HepG2 (cell line): ENCODE data around the gene TRIM42. TPM values are rescaled to one million over a fixed set of nuclear protein-coding genes. Genes with fewer than 3 reads are reported as not detected.

ENCODE experiments used
- ATAC-seq: fragments of 200-7000 bp; cut with Tn5 transposase; 3 replicates; pipeline ENCODE4 v1.9.1; 2020; ENCODE audit warnings: mild to moderate bottlenecking, moderate library complexity
- BruUV-seq: library from RNA; stranded (reverse); fragments of 400-500 nt; replicated peaks from 2 replicates; lab custom pipeline; 2021; lab: Mats Ljungman, UMichigan
- CTCF ChIA-PET: fragments of 300-600 bp; formaldehyde crosslinking; extraction: SDS; loops from one replicate; lab custom pipeline; 2021; ENCODE audit warnings: low total read pairs, inconsistent platforms, low intra/inter-chr PET ratio; lab: Yijun Ruan, JAX
- POLR2A ChIA-PET: fragments of 350-600 bp; sonication (Branson Sonifier 250); formaldehyde crosslinking; loops from one replicate; lab custom pipeline; 2020; ENCODE audit warnings: antibody characterized with exemption, inconsistent platforms; lab: Yijun Ruan, JAX
- DNase-seq: peaks from one replicate; pipeline ENCODE4 v3.0.0-alpha.2; 2015; ENCODE audit warnings: low spot score
- FAIRE-seq: peaks from 3 replicates; lab custom pipeline; 2011; peaks lifted over from hg19 to GRCh38; lab: Jason Lieb, UNC
- H2AFZ ChIP-seq: one replicate; pipeline ENCODE4 v1.6.1; 2011; ENCODE audit warnings: low read length, inconsistent platforms
- H3K27ac ChIP-seq: fragments of 300-600 bp; 3 replicates; pipeline ENCODE4 v1.8.0; 2011; ENCODE audit warnings: mixed run types, mild to moderate bottlenecking, mixed read lengths, low read length, inconsistent platforms; ENCODE audit not compliant: insufficient read depth; ENCODE audit errors: extremely low read length
- H3K27me3 ChIP-seq, 2 experiments: fragments of 200-600 bp in 1 of 2; 2 replicates in 1 of 2; 3 replicates in 1 of 2; pipeline versions ENCODE4 v1.6.0 to v1.8.0; 2011; ENCODE audit warnings: low read length in 2 of 2, mild to moderate bottlenecking in 2 of 2, moderate library complexity in 2 of 2, inconsistent platforms in 1 of 2; ENCODE audit not compliant: insufficient read depth in 2 of 2, control insufficient read depth in 1 of 2
- H3K36me3 ChIP-seq, 2 experiments: fragments of 200-600 bp in 1 of 2; replicated peaks in 1 of 2; 2 replicates in 1 of 2; 3 replicates in 1 of 2; pipeline versions ENCODE4 v1.5.1 to v1.8.0; 2011; ENCODE audit warnings: low read length in 2 of 2, inconsistent platforms in 1 of 2; ENCODE audit not compliant: insufficient read depth in 2 of 2, control insufficient read depth in 1 of 2
- H3K4me1 ChIP-seq: 2 replicates; pipeline ENCODE4 v1.5.1; 2012; ENCODE audit warnings: low read length, inconsistent platforms; ENCODE audit not compliant: insufficient read depth
- H3K4me2 ChIP-seq: 2 replicates; pipeline ENCODE4 v1.6.0; 2011; ENCODE audit warnings: low read depth, low read length, inconsistent platforms
- H3K4me3 ChIP-seq, 3 experiments: fragments of 200-600 bp in 1 of 3; sonication (generic), shearing (Covaris generic) in 1 of 3; replicated peaks in 1 of 3; 2 replicates each; pipeline ENCODE4 v1.5.1; 2011 to 2016; ENCODE audit warnings: low read length in 3 of 3, inconsistent platforms in 2 of 3, low read depth in 2 of 3, mild to moderate bottlenecking in 2 of 3, control low read depth in 1 of 3, mixed read lengths in 1 of 3; ENCODE audit not compliant: insufficient read depth in 1 of 3
- H3K79me2 ChIP-seq: one replicate; pipeline ENCODE4 v1.6.1; 2011; ENCODE audit warnings: low read length, inconsistent platforms; ENCODE audit not compliant: insufficient read depth
- H3K9ac ChIP-seq: 2 replicates; pipeline ENCODE4 v1.6.0; 2011; ENCODE audit warnings: mild to moderate bottlenecking, low read depth, low read length, inconsistent platforms; ENCODE audit not compliant: insufficient read depth
- H3K9me3 ChIP-seq: 2 replicates; pipeline ENCODE4 v1.5.1; 2012; ENCODE audit warnings: mild to moderate bottlenecking, low read length
- H4K20me1 ChIP-seq: 2 replicates; pipeline ENCODE4 v1.6.0; 2011; ENCODE audit warnings: inconsistent platforms, mild to moderate bottlenecking, low read length, moderate library complexity; ENCODE audit not compliant: insufficient read depth
- HIVEP1 ChIP-seq: sonication (generic); formaldehyde crosslinking; IDR thresholded peaks from 2 replicates; pipeline ENCODE4 v1.4.0; 2020; ENCODE audit warnings: mild to moderate bottlenecking, missing genetic modification reagents
- HMGA1 ChIP-seq: sonication (generic); formaldehyde crosslinking; conservative IDR thresholded peaks from 2 replicates; pipeline ENCODE4 v1.4.0; 2020; ENCODE audit warnings: missing genetic modification reagents
- MAZ ChIP-seq, 2 experiments: sonication (generic) in 1 of 2; formaldehyde crosslinking in 1 of 2; IDR thresholded peaks; 2 replicates each; pipeline versions ENCODE4 v1.5.0 to v1.6.1; 2012 to 2020; ENCODE audit warnings: low read depth in 2 of 2, mild to moderate bottlenecking in 2 of 2, borderline replicate concordance in 1 of 2, improper control_type of control experiment in 1 of 2, low read length in 1 of 2, missing genetic modification reagents in 1 of 2, moderate library complexity in 1 of 2
- MLX ChIP-seq: IDR thresholded peaks from 2 replicates; pipeline ENCODE4 v1.6.1; 2016
- MYPOP ChIP-seq: sonication (generic); formaldehyde crosslinking; IDR thresholded peaks from 2 replicates; pipeline ENCODE4 v1.8.1; 2023; ENCODE audit warnings: mild to moderate bottlenecking, moderate library complexity, missing genetic modification reagents
- PAXIP1 ChIP-seq: sonication (generic); formaldehyde crosslinking; conservative IDR thresholded peaks from 2 replicates; pipeline ENCODE4 v1.4.0; 2020; ENCODE audit warnings: mild to moderate bottlenecking, missing genetic modification reagents, moderate library complexity
- PITX1 ChIP-seq: sonication (generic); formaldehyde crosslinking; IDR thresholded peaks from 2 replicates; pipeline ENCODE4 v1.5.1; 2020; ENCODE audit warnings: mild to moderate bottlenecking, missing genetic modification reagents
- TEAD2 ChIP-seq: sonication (generic); formaldehyde crosslinking; IDR thresholded peaks from 2 replicates; pipeline ENCODE4 v1.9.0; 2021; ENCODE audit warnings: missing genetic modification reagents
- TRAFD1 ChIP-seq: sonication (generic); formaldehyde crosslinking; IDR thresholded peaks from 2 replicates; pipeline ENCODE4 v1.5.1; 2020; ENCODE audit warnings: missing genetic modification reagents, mild to moderate bottlenecking, borderline replicate concordance
- ZFP91 ChIP-seq: sonication (generic); formaldehyde crosslinking; IDR thresholded peaks from 2 replicates; pipeline ENCODE4 v1.9.0; 2022; ENCODE audit warnings: missing genetic modification reagents, mild to moderate bottlenecking, borderline replicate concordance
- ZNF207 ChIP-seq: fragments of 450-650 bp; IDR thresholded peaks from 2 replicates; pipeline ENCODE4 v1.6.1; 2016; ENCODE audit warnings: antibody characterized with exemption, borderline replicate concordance
- ZNF430 ChIP-seq: sonication (generic); formaldehyde crosslinking; IDR thresholded peaks from 2 replicates; pipeline ENCODE4 v1.9.0; 2021; ENCODE audit warnings: mild to moderate bottlenecking, missing genetic modification reagents
- ZNF451 ChIP-seq: sonication (generic); formaldehyde crosslinking; IDR thresholded peaks from 2 replicates; pipeline ENCODE4 v1.5.0; 2020; ENCODE audit warnings: mild to moderate bottlenecking, missing genetic modification reagents
- WGBS: methylation state at CpG from one replicate; pipeline ENCODE4 v1.1.6; 2017; ENCODE audit warnings: low lambda C conversion rate; 5-methylcytosine and 5-hydroxymethylcytosine counted together
- in situ Hi-C: cut with HindIII; loops from 2 replicates; pipeline ENCODE4 v1.10.0; 2017; ENCODE audit warnings: low pct_unique_long_range_greater_than_20kb; ENCODE audit not compliant: extremely low pct_ligation_motif_present
- intact Hi-C: fragments of 100-400 bp; cut with micrococcal nuclease; formaldehyde crosslinking; loops from one replicate; pipeline ENCODE4 v1.10.0; 2022; ENCODE audit not compliant: unreplicated experiment
- polyA plus RNA-seq, 8 experiments: library from polyadenylated mRNA; depleted of rRNA in 3 of 8; stranded (reverse) in 7 of 8; unstranded in 1 of 8; fragments of >200 nt; fragmentation: Illumina TruSeq in 4 of 8; extraction: Trizol in 4 of 8; gene quantifications; 2 replicates each; pipeline versions ENCODE4 v1.2.1 to v1.2.3, GENCODE V29; 2011 to 2016; ENCODE audit warnings: low read depth in 4 of 8, missing spikeins in 1 of 8, mixed read lengths in 1 of 8; ENCODE audit not compliant: insufficient read depth in 1 of 8
- total RNA-seq, 5 experiments: library from RNA; depleted of rRNA; stranded (reverse); fragments of >200 nt; fragmentation: Illumina TruSeq; extraction: Trizol; gene quantifications; 2 replicates each; pipeline ENCODE4 v1.2.3, GENCODE V29; 2016; ENCODE audit warnings: low read depth in 1 of 5

Gene TRIM42
- total and polyA plus RNA-seq, 2 of the 13 experiments (the other 11 are each of a cell fraction or from before 2014, with no cell fraction given) = not detected

GRCh38 chr3:140727886-140728285 lies 50.0 kb downstream of the TRIM42 start:
- H3K4me2 ChIP-seq = peak overlapping the region; percentile 89
- H2AFZ ChIP-seq = peak overlapping the region; percentile 82
- no peaks in the 10 kb centered on the region for H3K79me2 ChIP-seq
- H3K9me3 ChIP-seq = no peaks in the 10 kb centered on the region
- TSS peak; percentile 74 for BruUV-seq
- no peaks in the 10 kb centered on the region for H4K20me1 ChIP-seq
- H3K27me3 ChIP-seq = no peaks in the 10 kb centered on the region
- H3K27ac ChIP-seq = peak overlapping the region; percentile 89
- peak; percentile 67 for ATAC-seq
- peak; percentile 56 for DNase-seq
- intact Hi-C loops = loop anchor here (1.0 kb wide), 2 partner anchors 17 to 29 kb away; no protein-coding TSS in a partner anchor
- ChIA-PET CTCF (no interaction called here), POLR2A (interaction anchor here (1.2 to 5.5 kb wide), 6 partner anchors 9 to 1338 kb away, joined by 3 to 76 read pairs (median 6); partner anchors contain the start of gene COPB2)
- H3K36me3 ChIP-seq = no peaks in the 10 kb centered on the region
- 17% methylated on average over 4 of the region's 4 CpGs for WGBS
- H3K4me1 ChIP-seq = peaks cover 51% of the 10 kb centered on the region
- FAIRE-seq = peak; percentile 8
- peak overlapping the region in 2 of 3 experiments; percentile 28 to 47; a peak in 3 of 6 replicates for H3K4me3 ChIP-seq
- peak overlapping the region; percentile 51 for H3K9ac ChIP-seq
- in situ Hi-C loops = loop anchor here (25.0 kb wide), 1 partner anchor 166 kb away; no protein-coding TSS in a partner anchor
- TF ChIP-seq ZFP91 (no peak), TRAFD1 (no peak), HIVEP1 (CRISPR knock-in tag) (no peak), MAZ (IDR thresholded peaks at IDR 0.05; ENCODE audit: borderline replicate concordance, low read depth, low read length) (no peak), MAZ (CRISPR knock-in tag; IDR thresholded peaks at IDR 0.05; ENCODE audit: low read depth) (no peak), ZNF430 (CRISPR knock-in tag) (0 out of 2 replicates have a peak, but pooled peaks have one; percentile 10), ZNF207 (no peak), HMGA1 (no peak), TEAD2 (CRISPR knock-in tag) (no peak), ZNF451 (CRISPR knock-in tag) (no peak), PITX1 (no peak), MYPOP (CRISPR knock-in tag) (no peak), MLX (CRISPR knock-in tag) (no peak), PAXIP1 (CRISPR knock-in tag) (no peak)
